ENCODE results near the gene HNRNPLL.
A peak's percentile ranks its signal among the peaks of the same experiment; 100 is the strongest.

The HNRNPLL gene

GRCh38 chr2:38605298-38605830, 2.6 kb upstream of the HNRNPLL start:
- ATAC-seq: no peak
- TF ChIP-seq ESRRG (CRISPR knock-in tag; IDR thresholded peaks at IDR 0.05) (no peak), ARNTL (CRISPR knock-in tag; IDR thresholded peaks at IDR 0.05; ENCODE audit: borderline replicate concordance, low read depth) (no peak), CSRNP3 (CRISPR knock-in tag; IDR thresholded peaks at IDR 0.05) (no peak), OSR1 (CRISPR knock-in tag; IDR thresholded peaks at IDR 0.05) (no peak), POU6F1 (CRISPR knock-in tag; IDR thresholded peaks at IDR 0.05; ENCODE audit: borderline replicate concordance, low read depth) (no peak), ZNF565 (CRISPR knock-in tag; conservative IDR thresholded peaks at IDR 0.05; ENCODE audit: low read depth) (no peak), PPARA (CRISPR knock-in tag; IDR thresholded peaks at IDR 0.05; ENCODE audit: borderline replicate concordance) (no peak), CSDC2 (CRISPR knock-in tag; IDR thresholded peaks at IDR 0.05) (no peak), ZFP30 (CRISPR knock-in tag; IDR thresholded peaks at IDR 0.05) (no peak)
- TF ChIP-seq, protein P1, sequence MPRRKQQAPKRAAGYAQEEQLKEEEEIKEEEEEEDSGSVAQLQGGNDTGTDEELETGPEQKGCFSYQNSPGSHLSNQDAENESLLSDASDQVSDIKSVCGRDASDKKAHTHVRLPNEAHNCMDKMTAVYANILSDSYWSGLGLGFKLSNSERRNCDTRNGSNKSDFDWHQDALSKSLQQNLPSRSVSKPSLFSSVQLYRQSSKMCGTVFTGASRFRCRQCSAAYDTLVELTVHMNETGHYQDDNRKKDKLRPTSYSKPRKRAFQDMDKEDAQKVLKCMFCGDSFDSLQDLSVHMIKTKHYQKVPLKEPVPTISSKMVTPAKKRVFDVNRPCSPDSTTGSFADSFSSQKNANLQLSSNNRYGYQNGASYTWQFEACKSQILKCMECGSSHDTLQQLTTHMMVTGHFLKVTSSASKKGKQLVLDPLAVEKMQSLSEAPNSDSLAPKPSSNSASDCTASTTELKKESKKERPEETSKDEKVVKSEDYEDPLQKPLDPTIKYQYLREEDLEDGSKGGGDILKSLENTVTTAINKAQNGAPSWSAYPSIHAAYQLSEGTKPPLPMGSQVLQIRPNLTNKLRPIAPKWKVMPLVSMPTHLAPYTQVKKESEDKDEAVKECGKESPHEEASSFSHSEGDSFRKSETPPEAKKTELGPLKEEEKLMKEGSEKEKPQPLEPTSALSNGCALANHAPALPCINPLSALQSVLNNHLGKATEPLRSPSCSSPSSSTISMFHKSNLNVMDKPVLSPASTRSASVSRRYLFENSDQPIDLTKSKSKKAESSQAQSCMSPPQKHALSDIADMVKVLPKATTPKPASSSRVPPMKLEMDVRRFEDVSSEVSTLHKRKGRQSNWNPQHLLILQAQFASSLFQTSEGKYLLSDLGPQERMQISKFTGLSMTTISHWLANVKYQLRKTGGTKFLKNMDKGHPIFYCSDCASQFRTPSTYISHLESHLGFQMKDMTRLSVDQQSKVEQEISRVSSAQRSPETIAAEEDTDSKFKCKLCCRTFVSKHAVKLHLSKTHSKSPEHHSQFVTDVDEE (CRISPR knock-in tag; IDR thresholded peaks at IDR 0.05): no peak
- TF ChIP-seq, protein P2, sequence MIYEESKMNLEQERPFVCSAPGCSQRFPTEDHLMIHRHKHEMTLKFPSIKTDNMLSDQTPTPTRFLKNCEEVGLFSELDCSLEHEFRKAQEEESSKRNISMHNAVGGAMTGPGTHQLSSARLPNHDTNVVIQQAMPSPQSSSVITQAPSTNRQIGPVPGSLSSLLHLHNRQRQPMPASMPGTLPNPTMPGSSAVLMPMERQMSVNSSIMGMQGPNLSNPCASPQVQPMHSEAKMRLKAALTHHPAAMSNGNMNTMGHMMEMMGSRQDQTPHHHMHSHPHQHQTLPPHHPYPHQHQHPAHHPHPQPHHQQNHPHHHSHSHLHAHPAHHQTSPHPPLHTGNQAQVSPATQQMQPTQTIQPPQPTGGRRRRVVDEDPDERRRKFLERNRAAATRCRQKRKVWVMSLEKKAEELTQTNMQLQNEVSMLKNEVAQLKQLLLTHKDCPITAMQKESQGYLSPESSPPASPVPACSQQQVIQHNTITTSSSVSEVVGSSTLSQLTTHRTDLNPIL (CRISPR knock-in tag; IDR thresholded peaks at IDR 0.05; ENCODE audit: low read depth): no peak

DNA sequence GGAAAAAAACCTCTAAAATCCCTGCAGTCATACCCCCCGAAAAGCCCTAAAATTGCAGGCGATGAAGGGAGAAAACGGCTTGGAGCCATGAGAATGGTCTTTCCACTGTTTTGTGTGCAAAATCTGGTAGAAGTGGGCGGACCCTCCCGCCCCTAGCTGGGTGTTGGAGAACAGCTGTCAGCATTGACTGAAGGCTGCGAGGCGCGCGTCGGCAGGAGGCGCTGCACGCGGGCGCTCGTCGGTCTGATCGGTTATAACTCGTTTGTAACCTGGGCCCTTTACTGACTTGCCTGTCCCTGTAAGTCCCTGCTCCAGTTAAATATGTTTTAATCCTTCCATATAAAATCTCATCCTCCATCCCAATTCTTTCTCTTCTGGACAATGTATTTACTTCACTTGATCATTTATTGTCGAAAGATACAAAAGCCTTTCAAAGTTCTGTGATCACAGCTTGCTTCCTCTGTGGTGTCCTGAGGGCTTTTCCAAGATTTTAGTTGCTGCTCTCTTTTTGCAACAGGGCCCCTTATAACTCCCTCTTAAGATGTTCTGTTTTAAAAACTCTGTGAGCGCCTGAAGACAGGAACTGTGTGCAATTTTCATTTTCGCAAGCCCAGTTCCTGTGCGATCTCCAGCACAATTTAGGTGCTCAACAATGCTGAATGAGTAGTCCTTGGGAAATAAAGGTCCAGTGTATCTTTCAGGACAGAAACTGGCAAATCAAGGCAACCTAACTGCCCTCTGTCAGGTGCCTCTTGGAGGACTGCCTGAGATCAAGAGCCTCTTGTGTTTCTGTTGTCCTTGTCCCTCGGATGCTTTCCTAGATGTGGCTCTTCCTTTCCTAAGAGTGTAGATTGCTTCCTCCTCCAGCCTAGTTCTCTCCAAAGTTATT, 918 bp upstream of the HNRNPLL start:
- ATAC-seq: peak; percentile 81

GRCh38 chr2:38602136-38602731, 494 bp downstream of the HNRNPLL start:
- TF ChIP-seq SNAI2 (CRISPR knock-in tag; IDR thresholded peaks at IDR 0.05) (no peak), CSDC2 (CRISPR knock-in tag; IDR thresholded peaks at IDR 0.05) (0 out of 2 replicates have a peak, but pooled peaks have one; percentile 11), ARNTL (CRISPR knock-in tag; IDR thresholded peaks at IDR 0.05; ENCODE audit: borderline replicate concordance, low read depth) (no peak)
- peak; percentile 4 for ATAC-seq

More for the DNA sequence above, 918 bp upstream of the HNRNPLL start:
- TF ChIP-seq CSDC2 (CRISPR knock-in tag; IDR thresholded peaks at IDR 0.05): no peak
- TF ChIP-seq CSRNP3 (CRISPR knock-in tag; IDR thresholded peaks at IDR 0.05): 0 out of 2 replicates have a peak, but pooled peaks have one; percentile 17
- peak; percentile 10; the same call in 1 of the 2 replicates for TF ChIP-seq ISL1 (CRISPR knock-in tag; IDR thresholded peaks at IDR 0.05)
- no peak for TF ChIP-seq SNAI2 (CRISPR knock-in tag; IDR thresholded peaks at IDR 0.05)

DNA sequence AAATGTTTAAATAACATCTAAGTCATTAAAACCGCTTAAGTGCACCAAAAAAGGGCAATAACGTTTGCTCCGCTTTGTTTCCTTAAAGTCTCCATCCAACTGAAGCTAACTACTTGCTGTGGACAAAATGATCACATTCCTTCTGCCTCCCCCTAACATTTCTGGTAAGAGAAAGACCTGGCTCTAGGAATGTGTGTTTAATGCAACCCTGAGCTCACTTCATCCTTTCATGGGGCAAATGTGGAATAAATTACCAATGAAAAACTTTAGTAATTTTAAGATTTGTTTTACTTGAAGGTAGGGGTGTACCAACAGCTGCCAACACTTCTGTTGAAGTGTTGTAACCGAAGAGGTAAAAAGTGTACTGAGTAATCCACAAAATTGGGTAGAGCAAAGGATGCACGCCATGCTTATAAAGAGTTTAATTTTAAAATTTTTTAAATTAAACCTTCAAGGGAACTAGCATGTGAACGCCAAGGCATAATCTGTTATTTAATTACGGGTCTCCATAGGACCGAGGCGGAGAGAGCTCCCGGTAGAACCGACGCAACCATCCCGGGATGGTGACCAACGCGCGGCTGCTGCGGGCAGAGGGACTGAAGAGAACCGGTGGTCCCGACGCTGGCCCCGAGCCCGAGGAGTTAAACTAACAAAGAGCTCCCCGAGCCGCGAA, 1.1 kb downstream of the HNRNPLL start:
- ATAC-seq: no peak
- no peak for TF ChIP-seq RARB (CRISPR knock-in tag; IDR thresholded peaks at IDR 0.05)
- TF ChIP-seq ZNF8 (CRISPR knock-in tag; IDR thresholded peaks at IDR 0.05): no peak
- no peak for TF ChIP-seq CSDC2 (CRISPR knock-in tag; IDR thresholded peaks at IDR 0.05)
- TF ChIP-seq ZC3H10 (CRISPR knock-in tag; IDR thresholded peaks at IDR 0.05): no peak
